RKO (cell line): Measurements from ENCODE around the gene DNAJC30.
A peak's percentile ranks its signal among the peaks of the same experiment; 100 is the strongest.
"Not testable (repeated sequence)": the region's sequence is repeated elsewhere in the genome, so short reads cannot be mapped to it uniquely, and the experiment has no call there.

Experiments
- DNase-seq: peaks from one replicate; pipeline ENCODE4 v3.0.0-alpha.2; 2016; ENCODE audit warnings: low spot score

Gene DNAJC30

GRCh38 chr7:73681031-73681430 lies 2.2 kb downstream of the DNAJC30 start:
- DNase-seq = peak; percentile 90

- DNase-seq = no peak
Observed at GRCh38 chr7:73680501-73680900, 2.8 kb downstream of the DNAJC30 start.

- DNase-seq = no peak
Observed at GRCh38 chr7:73679709-73680108, 3.5 kb downstream of the DNAJC30 start.

GRCh38 chr7:73678862-73679261 lies 4.4 kb downstream of the DNAJC30 start:
- no peak for DNase-seq

- not testable (repeated sequence) for DNase-seq
Observed at GRCh38 chr7:73676062-73676461, 7.2 kb downstream of the DNAJC30 start.

- DNase-seq = no peak
Observed at GRCh38 chr7:73674468-73675124, 8.7 kb downstream of the DNAJC30 start.

- no peak for DNase-seq
Observed at GRCh38 chr7:73671857-73672445, 11.3 kb downstream of the DNAJC30 start.

- no peak for DNase-seq
Observed at GRCh38 chr7:73671322-73671661, 12.0 kb downstream of the DNAJC30 start.

GRCh38 chr7:73669858-73670385 lies 13.3 kb downstream of the DNAJC30 start:
- no peak for DNase-seq

- no peak for DNase-seq
Observed at GRCh38 chr7:73669288-73669701, 14.0 kb downstream of the DNAJC30 start.

- DNase-seq = no peak
Observed at GRCh38 chr7:73668886-73669230, 14.4 kb downstream of the DNAJC30 start.

GRCh38 chr7:73668103-73668885 lies 15.0 kb downstream of the DNAJC30 start:
- DNase-seq = no peak

- DNase-seq = peak; percentile 88
Observed at GRCh38 chr7:73667344-73668102, 15.7 kb downstream of the DNAJC30 start, which contains the start of gene VPS37D. Gene VPS37D (plus strand): TSS chr7:73667831. CDS start chr7:73667959, 128 bp downstream.

GRCh38 chr7:73663033-73663432 lies 20.2 kb downstream of the DNAJC30 start:
- DNase-seq = no peak

- not testable (repeated sequence) for DNase-seq
Observed at GRCh38 chr7:73660594-73660993, 22.7 kb downstream of the DNAJC30 start.

GRCh38 chr7:73659983-73660382 lies 23.3 kb downstream of the DNAJC30 start:
- no peak for DNase-seq

GRCh38 chr7:73655309-73655708 lies 27.9 kb downstream of the DNAJC30 start:
- not testable (repeated sequence) for DNase-seq

GRCh38 chr7:73652541-73652949 lies 30.7 kb downstream of the DNAJC30 start:
- DNase-seq = peak; percentile 40

GRCh38 chr7:73650524-73650923 lies 32.7 kb downstream of the DNAJC30 start:
- no peak for DNase-seq

- no peak for DNase-seq
Observed at GRCh38 chr7:73649576-73649975, 33.7 kb downstream of the DNAJC30 start.

GRCh38 chr7:73648593-73649332 lies 34.5 kb downstream of the DNAJC30 start:
- DNase-seq = no peak
